Muscle layer of colon (tissue), 2 donors: Measurements from ENCODE around the gene RB1.

ENCODE experiments used
- H3K27ac ChIP-seq: one replicate; pipeline ENCODE4 v1.7.0; 2013; ENCODE audit warnings: low read depth, mild to moderate bottlenecking, low read length, moderate library complexity
- H3K27me3 ChIP-seq, 2 donors: one replicate each; pipeline ENCODE4 v1.7.0; 2013; ENCODE audit warnings: low read length in 2 of 2, mild to moderate bottlenecking in 2 of 2; ENCODE audit not compliant: insufficient read depth in 2 of 2, control insufficient read depth in 1 of 2
- H3K36me3 ChIP-seq: one replicate; pipeline ENCODE4 v1.7.0; 2013; ENCODE audit warnings: mild to moderate bottlenecking, low read length; ENCODE audit not compliant: insufficient read depth
- H3K4me1 ChIP-seq: one replicate; pipeline ENCODE4 v1.7.0; 2013; ENCODE audit warnings: mild to moderate bottlenecking, low read length; ENCODE audit not compliant: insufficient read depth
- H3K4me3 ChIP-seq, 2 donors: one replicate each; pipeline ENCODE4 v1.7.0; 2013; ENCODE audit warnings: low read length in 2 of 2, low read depth in 1 of 2, mild to moderate bottlenecking in 1 of 2, moderate library complexity in 1 of 2
- H3K9ac ChIP-seq: one replicate; pipeline ENCODE4 v1.7.0; 2013; ENCODE audit warnings: low read length
- H3K9me3 ChIP-seq: one replicate; pipeline ENCODE4 v1.7.0; 2013; ENCODE audit warnings: mild to moderate bottlenecking, low read length
- donor health status: abdominal sarcoma.
- donor health status: Adenocarcinoma of cecum.

RB1 gene

DNA sequence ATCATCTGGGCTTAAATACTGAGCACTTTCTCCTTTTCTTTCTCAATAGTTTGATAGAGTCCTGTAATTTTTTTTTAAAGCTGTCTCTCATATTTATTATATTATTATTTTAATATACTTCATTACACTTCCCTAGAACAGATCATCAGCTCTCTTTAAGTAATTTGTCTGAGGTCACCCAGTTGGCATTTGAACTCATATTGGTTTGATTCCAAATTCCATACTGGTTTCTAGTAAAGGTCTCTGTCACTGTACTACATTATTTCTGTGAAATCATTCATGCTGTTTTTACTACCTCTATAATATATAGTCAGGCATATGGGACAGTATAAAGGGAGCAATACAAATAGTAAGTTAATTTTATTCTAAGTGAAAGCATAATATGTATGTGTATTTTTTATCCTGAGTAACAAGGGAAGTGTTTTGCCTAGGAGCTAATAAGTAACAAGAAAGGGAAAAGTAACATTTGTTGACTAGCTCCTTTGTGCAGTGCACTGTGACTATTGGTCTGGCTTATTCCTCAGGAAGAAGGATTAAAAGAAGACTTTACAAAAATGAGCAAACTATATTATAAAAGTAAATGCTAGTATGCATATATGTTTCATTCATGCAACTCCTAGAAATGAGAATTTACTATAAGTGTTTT is 95.0 kb downstream of the RB1 start:
- Histone ChIP-seq H3K9ac (no peak overlapping the region), H3K4me1 (peaks cover 14% of the 10 kb centered on the region), H3K27me3 (no peaks in the 10 kb centered on the region), H3K9me3 (no peaks in the 10 kb centered on the region), H3K27ac (no peak overlapping the region), H3K4me3 (no peak overlapping the region), H3K36me3 (no peaks in the 10 kb centered on the region)

DNA sequence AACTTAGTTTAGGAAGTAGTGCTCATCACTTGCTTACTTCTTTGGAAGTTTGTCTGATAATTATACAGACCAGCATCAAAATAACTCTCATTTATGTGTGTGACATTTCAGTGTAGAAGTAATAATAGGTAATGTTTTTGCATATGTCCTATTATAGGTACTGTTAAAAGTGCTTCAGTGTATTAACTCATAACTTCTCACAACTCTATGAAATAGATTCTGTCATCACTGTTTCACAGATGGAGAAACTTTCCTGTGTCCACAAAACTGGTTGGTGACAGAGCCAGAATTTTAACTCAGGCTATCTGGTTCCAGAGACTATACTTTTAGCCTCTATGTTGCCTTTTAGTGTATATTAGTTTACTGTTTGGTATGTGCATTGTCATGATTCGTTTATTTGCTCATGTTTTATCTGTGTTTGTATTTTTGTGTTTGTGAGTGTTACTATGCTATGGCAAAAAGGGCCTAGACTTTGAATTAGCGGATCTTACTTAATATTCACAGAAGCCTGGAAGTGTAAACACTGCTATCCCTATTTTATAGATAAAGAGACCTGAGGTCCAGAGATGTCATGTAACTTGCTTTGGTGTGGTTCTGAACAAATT is 96.6 kb downstream of the RB1 start:
- Histone ChIP-seq H3K9me3 (no peaks in the 10 kb centered on the region), H3K27me3 (no peaks in the 10 kb centered on the region), H3K36me3 (no peaks in the 10 kb centered on the region), H3K4me1 (peaks cover 20% of the 10 kb centered on the region), H3K9ac (no peak overlapping the region), H3K27ac (no peak overlapping the region), H3K4me3 (no peak overlapping the region)

DNA sequence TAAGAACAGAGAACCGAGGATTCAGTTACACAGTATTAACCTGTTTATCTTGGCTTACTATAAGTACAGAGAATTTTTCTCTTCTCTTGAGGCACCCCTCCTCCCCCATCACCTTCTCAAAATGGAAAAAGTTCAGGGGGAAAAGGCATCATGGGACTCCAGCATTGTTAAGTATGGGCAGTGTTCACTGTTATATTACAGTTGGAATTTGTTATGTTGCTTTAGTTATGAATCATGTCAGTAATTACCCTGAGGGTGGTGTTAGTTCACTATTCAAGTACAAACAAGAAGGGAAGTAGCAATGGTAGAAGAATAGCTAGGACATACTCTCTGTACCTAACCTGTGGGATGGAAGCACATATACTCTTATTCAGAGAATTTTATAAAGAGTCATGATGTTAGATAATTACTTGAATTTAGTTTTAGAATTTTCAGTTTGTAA is 97.3 kb downstream of the RB1 start:
- Histone ChIP-seq H3K9ac (no peak overlapping the region), H3K9me3 (no peaks in the 10 kb centered on the region), H3K4me1 (peaks cover 20% of the 10 kb centered on the region), H3K36me3 (no peaks in the 10 kb centered on the region), H3K27ac (no peak overlapping the region), H3K27me3 (no peaks in the 10 kb centered on the region), H3K4me3 (no peak overlapping the region)

DNA sequence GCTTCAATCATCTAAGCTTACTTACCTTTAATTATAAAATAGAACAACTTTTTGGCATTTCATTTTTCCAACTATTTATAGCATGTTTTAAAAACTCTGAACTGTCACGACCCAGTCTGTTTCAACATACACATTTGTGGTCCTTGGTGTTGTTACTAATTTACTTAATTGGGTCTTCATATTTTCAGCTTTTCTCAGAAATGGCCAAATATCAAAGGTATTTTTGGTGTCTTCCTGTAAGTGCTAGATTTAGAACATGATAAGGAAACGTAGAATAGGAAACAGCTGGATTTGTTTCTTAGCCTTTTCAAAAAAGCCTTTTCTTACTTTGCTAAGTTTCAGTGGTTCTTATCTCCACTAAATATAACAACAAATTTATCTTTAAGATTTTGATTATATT is 97.9 kb downstream of the RB1 start:
- Histone ChIP-seq H3K36me3 (no peaks in the 10 kb centered on the region), H3K9me3 (no peaks in the 10 kb centered on the region), H3K4me1 (peaks cover 20% of the 10 kb centered on the region), H3K4me3 (no peak overlapping the region), H3K27me3 (no peaks in the 10 kb centered on the region), H3K27ac (no peak overlapping the region), H3K9ac (no peak overlapping the region)

DNA sequence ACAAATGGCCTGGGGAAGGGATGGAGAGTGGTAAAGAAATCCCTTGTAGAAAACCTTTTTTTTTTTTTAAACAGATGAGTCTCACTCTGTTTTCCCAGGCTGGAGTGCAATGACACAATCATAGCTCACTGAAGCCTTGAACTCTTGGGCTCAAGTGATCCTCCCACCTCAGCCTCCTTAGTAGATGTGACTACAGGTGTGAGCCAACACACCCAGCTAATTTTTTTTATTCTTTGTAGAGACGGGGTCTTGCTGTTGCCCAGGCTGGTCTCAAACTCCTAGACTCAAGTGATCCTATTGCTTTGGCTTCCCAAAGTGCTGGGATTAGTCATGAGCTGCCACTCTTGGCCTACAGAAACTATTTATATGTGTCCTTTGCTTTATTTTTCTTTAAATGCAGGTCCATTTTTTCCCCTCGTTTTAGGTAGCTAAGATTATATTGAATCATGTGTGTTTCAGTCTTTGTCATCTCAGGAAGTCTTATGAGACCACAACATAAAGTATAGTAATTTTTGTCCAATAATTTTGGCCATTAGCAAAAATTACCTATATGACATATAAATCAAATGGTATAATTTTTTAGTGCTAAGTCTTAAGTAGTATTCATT is 98.9 kb downstream of the RB1 start:
- H3K9ac ChIP-seq: no peak overlapping the region
- H3K4me1 ChIP-seq: peaks cover 20% of the 10 kb centered on the region
- H3K36me3 ChIP-seq: no peaks in the 10 kb centered on the region
- H3K4me3 ChIP-seq: no peak overlapping the region
- H3K27ac ChIP-seq: no peak overlapping the region
- no peaks in the 10 kb centered on the region for H3K9me3 ChIP-seq
- no peaks in the 10 kb centered on the region for H3K27me3 ChIP-seq

DNA sequence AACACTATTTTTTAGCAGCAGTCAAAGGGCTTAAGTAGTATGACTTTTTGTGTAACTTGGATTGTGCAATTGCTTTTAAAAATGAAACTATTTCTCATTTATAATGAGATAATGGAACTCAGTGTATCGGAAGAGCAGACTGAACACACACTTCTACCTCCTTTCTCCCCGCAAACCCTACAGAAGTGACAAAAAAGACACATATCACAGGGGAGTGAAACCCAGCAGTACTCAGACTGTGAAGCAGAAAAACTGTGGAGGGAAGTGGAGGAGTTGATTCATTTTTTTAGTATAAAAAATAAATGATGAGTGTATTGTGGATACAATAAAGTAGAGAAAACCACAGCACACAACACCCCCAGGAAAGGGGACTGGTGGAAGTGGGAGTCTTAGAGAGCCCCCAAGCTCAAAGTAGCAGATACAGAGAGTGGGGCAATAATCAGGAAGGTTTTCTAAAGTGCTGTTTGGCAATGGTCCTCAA is 99.6 kb downstream of the RB1 start:
- H3K27ac ChIP-seq: no peak overlapping the region
- peaks cover 20% of the 10 kb centered on the region for H3K4me1 ChIP-seq
- no peaks in the 10 kb centered on the region for H3K27me3 ChIP-seq
- no peaks in the 10 kb centered on the region for H3K9me3 ChIP-seq
- no peak overlapping the region for H3K9ac ChIP-seq
- no peak overlapping the region for H3K4me3 ChIP-seq
- no peaks in the 10 kb centered on the region for H3K36me3 ChIP-seq

DNA sequence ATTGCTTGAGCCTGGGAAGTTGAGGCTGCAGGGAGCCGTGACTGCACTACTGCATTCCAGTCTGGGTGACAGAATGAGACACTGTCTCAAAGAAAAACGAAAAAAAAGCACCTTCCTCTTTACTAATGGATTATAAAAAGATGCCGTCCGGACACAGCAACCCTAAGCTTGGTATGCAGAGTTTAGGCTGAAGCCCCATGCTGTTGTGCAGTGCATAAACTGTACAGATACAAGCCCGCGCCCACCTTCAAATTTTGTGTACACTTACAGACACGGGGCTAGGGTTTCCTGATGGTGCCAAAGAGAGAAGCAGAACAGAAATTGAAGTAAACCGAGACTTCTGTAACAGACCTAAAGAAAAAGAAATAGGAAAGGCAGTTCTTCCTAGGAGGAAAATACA is 100.4 kb downstream of the RB1 start:
- Histone ChIP-seq H3K4me1 (peaks cover 20% of the 10 kb centered on the region), H3K4me3 (no peak overlapping the region)

DNA sequence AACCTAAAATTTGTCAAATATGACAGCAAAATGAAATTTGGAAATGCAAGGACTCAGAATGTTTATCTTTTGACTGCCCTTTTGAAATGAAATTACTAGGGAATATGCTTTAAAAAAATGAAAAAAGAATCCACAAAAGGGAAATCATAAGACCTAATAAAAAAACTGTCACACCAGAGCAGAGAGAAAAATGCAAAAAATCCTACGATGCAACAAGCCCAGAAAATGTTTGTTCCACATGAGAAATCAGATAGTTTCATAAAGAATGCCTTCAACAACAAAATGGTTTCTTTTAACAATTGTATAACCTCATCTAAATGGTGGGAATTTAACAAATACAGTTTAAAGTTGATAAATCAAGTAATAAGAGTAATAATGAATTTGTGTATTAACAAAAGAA is 101.4 kb downstream of the RB1 start:
- Histone ChIP-seq H3K4me1 (peaks cover 16% of the 10 kb centered on the region), H3K27me3 (no peaks in the 10 kb centered on the region), H3K4me3 (no peak overlapping the region), H3K9me3 (no peaks in the 10 kb centered on the region), H3K27ac (no peak overlapping the region), H3K36me3 (no peaks in the 10 kb centered on the region), H3K9ac (no peak overlapping the region)

More for the DNA sequence above, 100.4 kb downstream of the RB1 start:
- H3K27ac ChIP-seq: no peak overlapping the region
- H3K9me3 ChIP-seq: no peaks in the 10 kb centered on the region
- H3K9ac ChIP-seq: no peak overlapping the region
- no peaks in the 10 kb centered on the region for H3K36me3 ChIP-seq
- no peaks in the 10 kb centered on the region for H3K27me3 ChIP-seq

DNA sequence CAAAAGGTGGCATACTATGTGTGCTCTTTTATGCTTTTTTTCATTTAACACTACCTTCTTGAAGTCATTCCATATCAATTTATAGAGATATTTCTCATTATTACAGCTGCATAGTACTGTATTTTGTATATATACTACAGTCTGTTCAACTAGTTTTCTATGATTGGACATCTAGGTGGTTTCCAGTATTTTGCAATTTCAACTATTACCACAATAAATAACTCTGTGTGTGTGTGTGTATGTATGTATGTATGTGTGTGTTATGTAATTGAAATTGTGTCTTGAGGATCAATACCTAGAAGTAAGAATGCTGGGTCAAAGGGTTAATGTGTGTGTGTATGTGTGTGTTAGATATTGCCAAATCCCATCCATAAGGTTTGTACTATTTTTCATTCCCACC is 102.3 kb downstream of the RB1 start:
- Histone ChIP-seq H3K9me3 (no peaks in the 10 kb centered on the region), H3K9ac (no peak overlapping the region), H3K4me3 (no peak overlapping the region), H3K27ac (no peak overlapping the region), H3K27me3 (no peaks in the 10 kb centered on the region), H3K36me3 (no peaks in the 10 kb centered on the region), H3K4me1 (peaks cover 7% of the 10 kb centered on the region)

DNA sequence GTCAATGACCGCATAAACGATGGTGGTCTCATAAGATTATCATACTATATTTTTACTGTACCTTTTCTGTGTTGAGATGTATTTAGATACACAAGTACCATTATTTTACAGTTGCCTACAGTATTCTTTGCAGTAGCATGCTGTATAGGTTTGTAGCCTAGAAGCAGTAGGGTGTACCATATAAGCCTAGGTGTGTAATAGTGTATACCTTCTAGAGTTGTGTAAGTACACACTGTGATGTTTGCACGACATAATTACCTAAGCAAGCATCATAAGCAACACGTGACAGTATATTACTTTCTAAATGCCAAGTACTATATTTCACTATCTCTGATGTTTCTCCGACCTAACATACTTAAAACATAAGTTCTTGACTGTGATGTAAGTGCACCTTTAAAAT is 106.6 kb downstream of the RB1 start:
- peak overlapping the region; percentile 32 for H3K27ac ChIP-seq
- H3K36me3 ChIP-seq: no peaks in the 10 kb centered on the region
- peak overlapping the region in 1 of 2 donors; percentile 52 for H3K4me3 ChIP-seq
- no peaks in the 10 kb centered on the region for H3K4me1 ChIP-seq
- no peaks in the 10 kb centered on the region for H3K27me3 ChIP-seq
- no peaks in the 10 kb centered on the region for H3K9me3 ChIP-seq
- no peak overlapping the region for H3K9ac ChIP-seq

DNA sequence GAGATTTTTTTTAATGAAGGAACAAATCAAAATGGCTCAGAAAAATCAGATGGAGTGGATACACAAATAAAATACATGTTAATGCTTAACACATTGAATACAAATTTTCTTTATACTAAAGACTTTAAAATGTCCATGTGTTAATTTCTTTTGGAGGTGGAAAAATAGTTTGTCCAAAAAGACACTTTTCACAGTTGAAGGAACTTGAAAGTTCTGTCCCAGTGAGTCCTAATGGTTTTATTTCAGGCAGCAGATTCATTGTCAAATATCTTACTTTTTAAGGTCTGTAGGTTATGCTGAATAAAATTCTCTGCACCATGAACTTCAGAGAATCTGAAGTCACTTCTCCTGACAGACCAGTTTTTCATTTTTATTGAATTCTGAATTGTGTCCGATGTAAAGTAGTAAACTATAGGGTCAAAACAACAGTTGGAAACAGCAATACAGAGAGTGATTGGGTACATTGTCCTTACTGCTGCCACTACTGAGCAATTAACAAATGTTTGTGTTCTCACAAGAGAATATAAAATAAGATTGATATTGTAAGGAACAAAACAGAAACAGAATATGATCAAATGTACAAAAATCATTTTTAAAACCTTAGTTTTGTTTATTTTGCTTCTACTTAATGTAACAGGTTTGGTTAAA is 107.7 kb downstream of the RB1 start:
- H3K4me3 ChIP-seq: peak overlapping the region; percentile 55 to 57
- no peaks in the 10 kb centered on the region for H3K27me3 ChIP-seq
- no peaks in the 10 kb centered on the region for H3K36me3 ChIP-seq
- H3K9me3 ChIP-seq: no peaks in the 10 kb centered on the region
- H3K4me1 ChIP-seq: no peaks in the 10 kb centered on the region
- peak overlapping the region; percentile 66 for H3K9ac ChIP-seq
- no peak overlapping the region for H3K27ac ChIP-seq
